Hematopoietic multipotent progenitor cell (in vitro differentiated cells): Measurements from ENCODE around the gene IL32. TPM values are rescaled to one million over a fixed set of nuclear protein-coding genes. Genes with fewer than 3 reads are reported as not detected.
"Not testable (repeated sequence)": the region's sequence is repeated elsewhere in the genome, so short reads cannot be mapped to it uniquely, and the experiment has no call there.

Source experiments
- DNase-seq, 3 donors: peaks; one replicate each; pipeline ENCODE4 v3.0.0-alpha.2; 2011 to 2015; ENCODE audit warnings: low read depth in 2 of 3, low spot score in 2 of 3
- total RNA-seq: library from RNA; depleted of rRNA; stranded (reverse); fragments of >200 nt; gene quantifications from one replicate; pipeline ENCODE4 v1.2.3, GENCODE V29; 2012

IL32 gene
- total RNA-seq, 1 donor, result 0.54 TPM

DNA sequence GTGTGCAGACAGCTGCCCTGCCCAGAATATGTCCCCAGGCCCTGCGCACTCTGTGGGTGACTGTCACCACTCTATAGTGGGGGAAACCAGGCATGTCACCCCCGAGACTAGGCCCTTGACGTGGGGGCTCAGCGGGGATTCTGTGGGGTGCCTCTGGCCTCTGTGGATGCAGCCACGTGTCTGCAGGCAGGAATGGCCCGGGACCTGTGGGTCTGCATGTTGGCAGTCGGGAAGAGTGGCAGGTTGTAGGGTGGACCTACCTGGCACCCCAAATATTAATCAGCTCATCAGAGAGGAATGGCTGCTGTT is 954 bp downstream of the IL32 start:
- no peak for DNase-seq

GRCh38 chr16:3068487-3068886 is 3.0 kb downstream of the IL32 start:
- DNase-seq, result no peak

DNA sequence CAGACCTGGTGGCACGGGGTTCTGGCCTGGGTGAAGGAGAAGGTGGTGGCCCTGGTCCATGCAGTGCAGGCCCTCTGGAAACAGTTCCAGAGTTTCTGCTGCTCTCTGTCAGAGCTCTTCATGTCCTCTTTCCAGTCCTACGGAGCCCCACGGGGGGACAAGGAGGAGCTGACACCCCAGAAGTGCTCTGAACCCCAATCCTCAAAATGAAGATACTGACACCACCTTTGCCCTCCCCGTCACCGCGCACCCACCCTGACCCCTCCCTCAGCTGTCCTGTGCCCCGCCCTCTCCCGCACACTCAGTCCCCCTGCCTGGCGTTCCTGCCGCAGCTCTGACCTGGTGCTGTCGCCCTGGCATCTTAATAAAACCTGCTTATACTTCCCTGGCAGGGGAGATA is 3.7 kb downstream of the IL32 start:
- DNase-seq, result not testable (repeated sequence)

DNA sequence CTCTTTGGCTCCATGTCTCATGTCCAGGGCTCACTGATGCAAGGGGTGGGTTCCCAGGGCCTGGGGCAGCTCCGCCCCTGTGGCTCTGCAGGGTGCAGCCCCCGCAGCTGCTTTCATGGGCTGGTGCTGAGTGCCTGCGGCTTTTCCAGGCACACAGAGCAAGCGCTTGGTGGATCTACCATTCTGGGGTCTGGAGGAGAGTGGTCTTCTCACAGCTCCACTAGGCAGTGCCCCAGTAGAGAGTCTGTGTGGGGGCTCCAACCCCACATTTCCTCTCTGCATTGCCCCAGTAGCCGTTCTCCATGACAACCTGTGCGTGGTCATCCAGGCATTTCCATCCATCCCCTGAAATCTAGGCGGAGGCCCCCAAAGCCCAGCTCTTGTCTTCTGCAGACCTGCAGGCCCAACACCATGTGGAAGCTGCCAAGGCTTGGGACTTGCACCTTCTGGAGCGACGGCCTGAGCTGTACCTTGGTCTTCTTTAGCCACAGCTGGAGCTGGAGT is 5.2 kb downstream of the IL32 start:
- DNase-seq, result no peak

GRCh38 chr16:3071655-3072054 is 6.2 kb downstream of the IL32 start:
- DNase-seq, result no peak

- not testable (repeated sequence) for DNase-seq
Measured at GRCh38 chr16:3072148-3072547, 6.7 kb downstream of the IL32 start.

DNA sequence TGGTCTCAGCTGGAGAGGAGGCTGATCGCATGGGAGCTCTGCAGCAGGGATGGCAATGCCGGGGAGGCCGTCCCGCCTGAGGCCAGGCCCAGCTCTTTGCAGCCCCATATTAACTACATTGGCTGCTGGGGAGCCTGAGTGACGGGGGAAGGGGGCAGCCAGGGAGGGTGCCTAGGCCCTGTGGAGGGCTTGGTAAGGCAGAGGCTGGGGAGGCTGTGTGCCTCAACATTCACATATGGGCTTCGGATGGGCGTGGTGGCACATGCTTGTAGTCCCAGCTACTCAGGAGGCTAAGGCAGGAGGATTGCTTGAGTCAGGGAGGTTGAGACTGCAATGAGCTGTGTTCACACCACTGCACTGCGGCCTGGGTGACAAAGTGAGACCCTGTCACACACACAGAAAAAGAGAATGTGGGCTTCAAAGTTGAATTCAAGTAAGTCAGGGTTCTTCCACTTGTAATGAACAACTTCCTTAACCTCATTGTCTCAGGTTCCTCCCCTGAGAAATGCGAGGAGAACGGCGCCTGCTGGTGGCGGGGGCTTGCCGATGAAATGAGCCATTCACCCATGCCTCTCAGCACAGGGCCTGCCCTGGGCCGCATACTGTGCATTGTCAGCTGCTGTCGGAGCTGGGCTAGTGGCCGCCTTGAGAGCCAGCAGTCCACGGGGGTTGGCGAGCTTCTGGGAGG is 7.3 kb downstream of the IL32 start:
- DNase-seq, result peak in 1 of 3 donors; percentile 30

GRCh38 chr16:3073448-3073847 is 8.0 kb downstream of the IL32 start:
- no peak for DNase-seq

- DNase-seq, result peak; percentile 60 to 94 (median 86)
Measured at GRCh38 chr16:3074860-3075522, 9.6 kb downstream of the IL32 start.

GRCh38 chr16:3075523-3075915 is 10.1 kb downstream of the IL32 start:
- DNase-seq, result no peak

- not testable (repeated sequence) for DNase-seq
Measured at GRCh38 chr16:3075946-3076345, 10.5 kb downstream of the IL32 start.

- DNase-seq, result no peak
Measured at GRCh38 chr16:3076577-3076976, 11.1 kb downstream of the IL32 start.

GRCh38 chr16:3080024-3080423 is 14.6 kb downstream of the IL32 start:
- no peak for DNase-seq

DNA sequence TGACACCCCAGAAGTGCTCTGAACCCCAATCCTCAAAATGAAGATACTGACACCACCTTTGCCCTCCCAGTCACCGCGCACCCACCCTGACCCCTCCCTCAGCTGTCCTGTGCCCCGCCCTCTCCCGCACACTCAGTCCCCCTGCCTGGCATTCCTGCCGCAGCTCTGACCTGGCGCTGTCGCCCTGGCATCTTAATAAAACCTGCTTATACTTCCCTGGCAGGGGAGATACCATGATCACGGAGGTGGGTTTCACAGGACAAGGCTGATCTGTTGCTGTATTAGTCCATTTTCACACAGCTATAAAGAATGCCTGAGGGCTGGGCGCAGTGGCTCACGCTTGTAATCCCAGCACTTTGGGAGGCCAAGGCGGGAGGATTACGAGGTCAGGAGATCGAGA is 16.5 kb downstream of the IL32 start:
- not testable (repeated sequence) for DNase-seq

- not testable (repeated sequence) for DNase-seq
Measured at GRCh38 chr16:3083408-3083807, 18.0 kb downstream of the IL32 start.

DNA sequence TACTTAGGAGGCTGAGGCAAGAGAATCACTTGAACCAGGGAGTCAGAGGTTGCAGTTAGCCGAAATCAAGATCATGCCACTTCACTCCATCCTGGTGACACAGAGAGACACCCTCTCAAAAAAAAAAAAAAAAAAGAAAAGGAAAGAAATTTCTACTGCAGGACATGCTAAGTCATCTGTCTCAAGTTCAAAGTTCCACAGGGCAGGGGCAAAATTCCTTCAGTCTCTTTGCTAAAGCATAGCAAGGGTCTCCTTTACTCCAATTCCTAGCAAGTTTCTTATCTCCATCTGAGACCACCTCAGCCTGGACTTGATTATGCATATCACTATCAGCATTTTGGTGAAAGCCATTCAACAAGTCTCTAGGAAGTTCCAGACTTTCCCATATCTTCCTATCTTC is 19.1 kb downstream of the IL32 start:
- DNase-seq, result no peak

DNA sequence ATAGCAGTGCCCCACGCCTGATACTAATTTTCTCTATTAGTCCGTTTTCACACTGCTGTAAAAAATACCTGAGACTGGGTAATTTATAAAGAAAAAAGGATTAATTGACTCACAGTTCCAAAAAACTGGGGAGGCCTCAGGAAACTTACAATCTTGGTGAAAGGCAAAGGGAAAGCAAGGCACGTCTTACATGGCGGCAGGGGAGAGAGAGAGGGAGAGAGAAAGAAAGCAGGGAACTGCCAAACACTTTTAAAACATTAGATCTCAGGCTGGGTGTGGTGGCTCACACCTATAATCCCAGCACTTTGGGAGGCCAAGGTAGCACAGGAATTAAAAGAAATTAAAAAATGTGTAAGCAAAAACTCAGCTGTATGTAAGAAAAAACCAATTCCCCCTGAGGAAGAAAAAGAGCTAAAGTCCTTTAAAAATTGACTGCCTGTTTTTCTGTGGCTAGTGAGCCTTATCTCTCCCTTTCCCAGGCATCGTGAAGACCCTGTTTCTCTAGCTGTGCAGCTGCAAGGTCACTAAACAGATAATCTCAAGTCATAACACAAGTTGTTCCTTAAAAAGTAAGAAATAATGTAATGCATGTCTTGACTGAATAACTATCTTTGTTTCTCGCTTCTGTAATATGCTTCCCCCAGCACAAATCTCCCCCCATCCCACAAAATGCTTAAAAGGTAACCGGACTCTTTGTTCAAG is 19.7 kb downstream of the IL32 start:
- no peak for DNase-seq

DNA sequence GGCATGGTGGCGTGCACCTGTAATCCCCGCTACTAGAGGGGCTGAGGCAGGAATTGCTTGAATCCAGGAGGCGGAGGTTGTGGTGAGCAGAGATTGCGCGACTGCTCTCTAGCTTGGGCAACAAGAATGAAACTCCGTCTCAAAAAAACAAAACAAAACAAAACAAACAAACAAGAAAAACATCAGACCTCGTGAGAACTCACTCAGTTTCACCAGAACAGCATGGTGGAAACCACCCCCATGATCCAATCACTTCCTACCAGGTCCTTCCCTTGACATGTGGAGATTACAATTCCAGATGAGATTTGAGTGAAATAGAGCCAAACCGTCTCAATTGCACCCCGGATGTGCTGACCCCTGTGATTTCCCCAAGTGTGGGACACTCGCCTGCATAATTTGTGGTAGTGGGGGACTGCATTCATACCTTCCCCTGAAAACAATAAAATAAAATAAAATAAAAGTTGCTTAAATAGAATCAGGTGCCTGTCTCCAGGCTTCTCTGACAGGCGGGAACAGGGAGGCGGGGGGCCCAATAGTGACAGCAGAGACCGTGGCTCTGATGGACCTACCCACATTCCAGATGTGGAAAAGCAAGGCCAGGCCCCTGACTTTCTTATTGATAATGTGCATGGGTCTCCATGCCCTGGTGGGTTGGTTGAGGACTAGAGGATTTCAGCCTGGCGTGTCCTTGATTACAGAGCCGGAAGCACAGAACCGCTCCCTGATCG is 20.6 kb downstream of the IL32 start:
- no peak for DNase-seq

- DNase-seq, result peak in 2 of 3 donors; percentile 58 to 62
Measured at GRCh38 chr16:3086596-3087242, 21.3 kb downstream of the IL32 start.
